SJSA1 (cell line): ENCODE results near the gene SLC38A7. TPM values are rescaled to one million over a fixed set of nuclear protein-coding genes. Genes with fewer than 3 reads are reported as not detected.
"Not testable (repeated sequence)": the region's sequence is repeated elsewhere in the genome, so short reads cannot be mapped to it uniquely, and the experiment has no call there.

ENCODE experiments used
- DNase-seq, 2 experiments: peaks; one replicate each; pipeline ENCODE4 v3.0.0-alpha.2; 2015 to 2020; ENCODE audit warnings: low spot score in 2 of 2, low read depth in 1 of 2
- H3K27ac ChIP-seq: fragments of 250-450 bp; sonication (Bioruptor Pico); 2 replicates; pipeline ENCODE4 v1.5.1; 2020; ENCODE audit warnings: mild to moderate bottlenecking, moderate library complexity
- H3K27me3 ChIP-seq: fragments of 250-450 bp; sonication (Bioruptor Pico); replicated peaks from 2 replicates; pipeline ENCODE4 v1.5.1; 2020; ENCODE audit warnings: mild to moderate bottlenecking, moderate library complexity
- H3K36me3 ChIP-seq: fragments of 250-450 bp; sonication (Bioruptor Pico); 2 replicates; pipeline ENCODE4 v1.5.1; 2020; ENCODE audit warnings: mild to moderate bottlenecking
- H3K4me1 ChIP-seq: fragments of 250-450 bp; sonication (Bioruptor Pico); replicated peaks from 2 replicates; pipeline ENCODE4 v1.6.1; 2021; ENCODE audit warnings: mild to moderate bottlenecking
- H3K4me3 ChIP-seq: fragments of 250-450 bp; sonication (Bioruptor Pico); 2 replicates; pipeline ENCODE4 v1.5.1; 2020; ENCODE audit warnings: mild to moderate bottlenecking
- H3K9me3 ChIP-seq: fragments of 250-450 bp; sonication (Bioruptor Pico); replicated peaks from 2 replicates; pipeline ENCODE4 v1.5.1; 2020; ENCODE audit warnings: mild to moderate bottlenecking
- total RNA-seq: library from RNA; depleted of rRNA; stranded (reverse); fragments of >200 nt; shearing (Covaris generic); gene quantifications from 2 replicates; pipeline ENCODE4 v1.2.3, GENCODE V29; 2014

Gene SLC38A7
- total RNA-seq, 1 experiment from 2014 or later: 8.9 TPM

- H3K27ac ChIP-seq: no peak overlapping the region
- no peaks in the 10 kb centered on the region for H3K9me3 ChIP-seq
- H3K36me3 ChIP-seq: no peaks in the 10 kb centered on the region
- H3K4me1 ChIP-seq: no peaks in the 10 kb centered on the region; the same call in 1 of the 2 replicates
- H3K4me3 ChIP-seq: no peak overlapping the region
- DNase-seq: peak; percentile 29 to 57
- no peaks in the 10 kb centered on the region for H3K27me3 ChIP-seq
Measured at GRCh38 chr16:58638148-58639036, 46.2 kb downstream of the SLC38A7 start.

DNA sequence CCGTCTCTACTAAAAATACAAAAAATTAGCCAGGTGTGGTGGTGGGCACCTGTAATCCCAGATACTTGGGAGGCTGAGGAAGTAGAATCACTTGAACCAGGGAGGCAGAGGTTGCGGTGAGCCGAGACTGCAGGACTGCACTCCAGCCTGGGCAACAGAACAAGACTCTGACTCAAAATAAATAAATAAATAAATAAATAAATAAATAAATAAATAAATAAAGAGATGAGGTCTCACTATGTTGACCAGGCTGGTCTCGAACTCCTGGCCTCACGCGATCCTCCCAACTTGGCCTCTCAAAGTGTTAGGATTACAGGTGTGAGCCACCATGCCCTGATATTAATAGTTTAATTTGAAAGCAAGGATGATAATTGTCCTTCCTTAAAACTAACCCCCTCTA lies 47.5 kb downstream of the SLC38A7 start:
- H3K27ac ChIP-seq, H3K27me3 ChIP-seq, H3K4me3 ChIP-seq, DNase-seq, H3K36me3 ChIP-seq, H3K4me1 ChIP-seq, H3K9me3 ChIP-seq: not testable (repeated sequence)

DNA sequence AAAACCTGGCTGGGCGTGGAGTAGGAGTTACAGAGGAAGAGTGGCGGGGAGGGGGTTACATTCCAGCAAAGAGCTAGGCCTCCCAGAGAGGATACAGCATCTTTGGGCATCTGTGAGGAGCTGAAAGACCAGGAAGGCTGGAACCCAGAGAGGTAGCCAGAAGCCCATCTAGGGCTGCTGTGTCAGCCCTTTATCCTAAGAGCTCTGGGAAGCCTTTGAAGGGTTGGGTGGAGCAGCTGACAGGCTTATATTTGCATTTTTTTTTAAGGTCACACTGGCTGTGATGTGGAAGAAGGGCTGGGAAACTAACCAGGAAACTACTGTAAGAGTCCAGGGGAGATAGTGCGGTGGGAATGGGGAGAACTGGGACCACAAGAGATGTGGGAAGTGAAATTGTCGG lies 48.1 kb downstream of the SLC38A7 start:
- no peak overlapping the region for H3K4me3 ChIP-seq
- no peaks in the 10 kb centered on the region; the same call in 1 of the 2 replicates for H3K4me1 ChIP-seq
- no peak for DNase-seq

GRCh38 chr16:58635502-58635901 lies 49.1 kb downstream of the SLC38A7 start:
- no peak for DNase-seq
- no peaks in the 10 kb centered on the region for H3K9me3 ChIP-seq
- H3K36me3 ChIP-seq: no peaks in the 10 kb centered on the region
- H3K4me3 ChIP-seq: no peak overlapping the region
- no peaks in the 10 kb centered on the region for H3K27me3 ChIP-seq
- H3K4me1 ChIP-seq: peaks cover 3% of the 10 kb centered on the region; the same call in 1 of the 2 replicates
- H3K27ac ChIP-seq: no peak overlapping the region

More for the DNA sequence above, 48.1 kb downstream of the SLC38A7 start:
- Histone ChIP-seq H3K36me3 (no peaks in the 10 kb centered on the region), H3K27ac (no peak overlapping the region), H3K9me3 (no peaks in the 10 kb centered on the region), H3K27me3 (no peaks in the 10 kb centered on the region)

GRCh38 chr16:58634265-58634802 lies 50.2 kb downstream of the SLC38A7 start:
- no peak for DNase-seq
- H3K4me3 ChIP-seq: no peak overlapping the region
- H3K36me3 ChIP-seq: peaks cover 3% of the 10 kb centered on the region
- no peaks in the 10 kb centered on the region for H3K9me3 ChIP-seq
- peaks cover 4% of the 10 kb centered on the region; the same call in 1 of the 2 replicates for H3K4me1 ChIP-seq
- H3K27me3 ChIP-seq: no peaks in the 10 kb centered on the region
- no peak overlapping the region for H3K27ac ChIP-seq

DNA sequence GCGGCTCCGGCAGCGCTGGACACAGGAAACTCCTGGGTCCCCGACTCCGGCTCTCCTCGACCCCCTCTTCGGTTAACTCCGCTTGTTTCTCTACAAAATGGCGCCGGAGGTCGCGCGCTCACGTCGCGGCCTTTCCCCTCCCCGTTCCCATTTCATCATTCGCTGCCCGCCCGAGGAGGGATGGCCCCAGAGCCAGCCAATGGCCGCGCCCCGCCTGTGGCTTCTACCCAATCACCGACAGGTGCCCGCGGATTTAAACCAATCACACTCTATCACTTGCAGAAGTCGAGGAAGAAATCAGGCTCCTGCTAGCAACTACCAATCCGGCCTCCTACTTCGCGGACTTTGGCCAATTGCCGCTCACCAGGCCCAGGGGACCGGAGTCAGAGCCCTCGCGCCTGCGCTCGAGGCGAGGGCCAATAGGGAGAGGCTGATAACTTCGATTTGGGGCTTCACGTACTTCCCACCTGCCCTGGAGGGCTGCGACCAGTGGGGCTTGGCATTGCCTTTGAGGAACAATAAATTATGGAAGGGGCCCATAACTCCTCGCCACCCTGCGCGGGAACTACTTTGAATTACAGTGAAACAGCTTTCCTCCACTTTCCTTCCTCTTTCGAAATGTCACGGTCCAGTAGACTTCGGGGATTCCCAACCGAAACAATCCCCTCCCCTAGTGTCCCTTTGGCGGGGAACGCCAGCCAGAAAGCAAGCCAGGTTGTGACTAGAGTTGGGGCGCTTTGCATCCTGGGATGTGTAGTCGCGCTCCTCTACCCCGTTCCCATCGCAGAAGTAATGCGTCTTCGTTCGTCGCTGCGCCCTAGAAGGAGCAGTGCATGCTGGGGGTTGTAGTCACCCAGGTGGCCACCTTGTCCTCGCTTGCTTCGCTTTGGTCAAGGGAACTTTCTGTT lies 54.6 kb downstream of the SLC38A7 start, which contains the start of gene CNOT1:
TSS of gene CNOT1 (minus strand) at position 94 of the 908 bp plus-strand sequence. CDS start 30,489 bp downstream, outside the sequence.
- Histone ChIP-seq H3K27ac (peak within 1 kb of the TSS; percentile 88), H3K36me3 (peaks cover 15% of the 10 kb centered on the region), H3K9me3 (no peaks in the 10 kb centered on the region), H3K4me1 (peaks cover 10% of the 10 kb centered on the region; the same call in 1 of the 2 replicates), H3K27me3 (no peaks in the 10 kb centered on the region), H3K4me3 (peak within 1 kb of the TSS; percentile 68)
- DNase-seq: peak; percentile 98

DNA sequence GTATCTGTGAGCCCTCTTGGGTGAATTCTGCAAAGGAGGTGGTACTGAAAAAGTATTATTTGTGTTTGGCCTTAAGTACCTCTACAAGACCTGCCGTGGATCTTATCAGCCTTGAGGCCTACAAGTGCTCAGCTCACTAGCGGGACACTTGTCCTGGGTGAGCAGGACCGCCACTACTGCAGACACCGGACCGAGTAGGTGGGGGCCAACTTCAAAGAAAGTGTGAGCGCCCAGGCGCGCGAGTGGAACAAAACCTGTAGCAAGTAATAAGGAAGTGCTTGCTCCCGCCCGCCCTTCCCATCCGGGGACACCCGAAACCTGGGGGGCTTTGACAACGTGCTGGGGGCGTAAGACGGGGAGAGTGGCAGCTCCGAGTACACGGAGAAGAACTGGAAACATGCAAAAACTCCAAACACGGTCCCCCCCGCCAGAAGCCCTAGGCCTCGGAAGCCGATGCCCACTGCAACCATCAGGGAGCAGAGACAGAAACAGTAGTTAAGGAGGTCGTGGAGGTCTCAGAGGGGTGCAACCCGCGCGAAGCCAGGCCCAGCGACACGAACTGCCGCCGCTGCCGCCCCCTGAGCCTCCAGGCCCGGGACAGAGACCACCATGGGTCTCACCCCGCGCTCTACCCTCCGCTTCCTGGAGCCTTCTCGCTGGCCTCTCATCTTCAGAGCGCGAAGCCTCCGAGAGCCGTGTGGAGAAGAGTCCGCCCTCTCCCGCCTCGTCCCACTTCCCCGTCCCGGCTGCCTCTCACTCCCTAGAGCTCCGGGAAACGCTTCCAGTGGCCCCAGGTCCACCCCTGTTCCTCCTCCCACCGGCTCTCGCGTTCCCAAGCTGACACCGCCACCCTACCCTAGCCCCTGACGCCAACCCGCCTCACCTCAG lies 55.5 kb downstream of the SLC38A7 start:
- Histone ChIP-seq H3K27me3 (no peaks in the 10 kb centered on the region), H3K4me3 (peak overlapping the region; percentile 68), H3K36me3 (peaks cover 24% of the 10 kb centered on the region), H3K27ac (peak overlapping the region; percentile 88), H3K4me1 (peaks cover 10% of the 10 kb centered on the region; the same call in 1 of the 2 replicates), H3K9me3 (no peaks in the 10 kb centered on the region)
- DNase-seq: peak in 1 of 2 experiments; percentile 50

DNA sequence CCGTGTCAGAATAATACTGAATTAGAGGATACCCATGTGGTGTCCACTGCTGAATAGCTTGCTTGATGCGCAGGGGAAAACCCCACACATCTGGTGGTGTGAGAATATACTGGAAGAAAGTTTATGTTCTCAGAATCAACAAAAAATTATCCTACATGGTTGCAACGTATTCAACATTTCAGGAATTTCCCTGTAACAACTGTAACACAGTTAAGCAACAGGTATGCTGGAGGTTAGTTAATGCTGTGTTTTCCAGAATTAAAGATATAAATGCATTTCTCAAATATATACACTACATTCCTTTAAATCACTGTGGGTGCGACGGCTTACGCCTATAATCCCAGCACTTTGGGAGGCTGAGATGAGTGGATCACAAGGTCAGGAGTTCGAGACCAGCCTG lies 60.4 kb downstream of the SLC38A7 start:
- H3K36me3 ChIP-seq: peaks cover 60% of the 10 kb centered on the region

GRCh38 chr16:58620396-58620795 lies 64.2 kb downstream of the SLC38A7 start:
- H3K27ac ChIP-seq: no peak overlapping the region
- H3K36me3 ChIP-seq: peaks cover 78% of the 10 kb centered on the region
- 0 out of 2 replicates have a peak, but pooled peaks cover 1% of the 10 kb centered on the region for H3K4me1 ChIP-seq
- H3K4me3 ChIP-seq: no peak overlapping the region
- no peaks in the 10 kb centered on the region for H3K9me3 ChIP-seq
- no peak for DNase-seq
- H3K27me3 ChIP-seq: no peaks in the 10 kb centered on the region

More for the DNA sequence above, 60.4 kb downstream of the SLC38A7 start:
- Histone ChIP-seq H3K27me3 (no peaks in the 10 kb centered on the region), H3K27ac (no peak overlapping the region), H3K4me1 (peaks cover 6% of the 10 kb centered on the region; the same call in 1 of the 2 replicates), H3K9me3 (no peaks in the 10 kb centered on the region), H3K4me3 (no peak overlapping the region)
- DNase-seq: no peak

GRCh38 chr16:58615280-58615679 lies 69.3 kb downstream of the SLC38A7 start:
- H3K4me1 ChIP-seq: peaks cover 11% of the 10 kb centered on the region
- DNase-seq: no peak
- H3K27ac ChIP-seq: no peak overlapping the region

More at GRCh38 chr16:58615280-58615679, 69.3 kb downstream of the SLC38A7 start:
- peaks cover 56% of the 10 kb centered on the region for H3K36me3 ChIP-seq
- H3K4me3 ChIP-seq: no peak overlapping the region
- H3K27me3 ChIP-seq: no peaks in the 10 kb centered on the region
- H3K9me3 ChIP-seq: no peaks in the 10 kb centered on the region
